Activated CD4-positive, alpha-beta memory T cell treated with anti-CD3 and anti-CD28 coated beads for 36 hours (primary cell): Measurements from ENCODE around the gene ACAP2. TPM values are rescaled to one million over a fixed set of nuclear protein-coding genes. Genes with fewer than 3 reads are reported as not detected.

Experiments used
- CTCF ChIA-PET: fragments of 350-600 bp; sonication (Branson Sonifier 250); formaldehyde crosslinking; loops from one replicate; lab custom pipeline; 2021; ENCODE audit warnings: antibody characterized with exemption, inconsistent platforms; lab: Charles Lee
- POLR2A ChIA-PET: fragments of 350-600 bp; sonication (Branson Sonifier 250); formaldehyde crosslinking; loops from one replicate; lab custom pipeline; 2021; ENCODE audit warnings: antibody characterized with exemption; lab: Charles Lee
- DNase-seq: peaks from one replicate; pipeline ENCODE4 v3.0.0-alpha.2; 2020
- H3K27ac Mint-ChIP-seq: one replicate; pipeline ENCODE4 v1.8.0; 2021; ENCODE audit warnings: mixed read lengths
- H3K27me3 Mint-ChIP-seq: one replicate; pipeline ENCODE4 v1.8.0; 2021; ENCODE audit warnings: mixed read lengths
- H3K36me3 Mint-ChIP-seq: one replicate; pipeline ENCODE4 v1.8.0; 2021; ENCODE audit warnings: mixed read lengths
- H3K4me1 Mint-ChIP-seq: one replicate; pipeline ENCODE4 v1.8.0; 2021; ENCODE audit warnings: low read depth, mixed read lengths
- H3K4me3 Mint-ChIP-seq: one replicate; pipeline ENCODE4 v1.8.0; 2021; ENCODE audit warnings: mild to moderate bottlenecking, mixed read lengths
- H3K9me3 Mint-ChIP-seq: one replicate; pipeline ENCODE4 v1.8.0; 2021; ENCODE audit warnings: mixed read lengths
- intact Hi-C: fragments of 100-400 bp; cut with micrococcal nuclease; formaldehyde crosslinking; loops from one replicate; pipeline ENCODE4 v1.15.1; 2023
- total RNA-seq, 2 experiments: library from RNA; stranded (reverse); gene quantifications; one replicate each; pipeline ENCODE4 v1.2.3, GENCODE V29; 2021

ACAP2 gene
- total RNA-seq, 2 experiments from 2014 or later, result 45.0 to 47.0 TPM

DNA sequence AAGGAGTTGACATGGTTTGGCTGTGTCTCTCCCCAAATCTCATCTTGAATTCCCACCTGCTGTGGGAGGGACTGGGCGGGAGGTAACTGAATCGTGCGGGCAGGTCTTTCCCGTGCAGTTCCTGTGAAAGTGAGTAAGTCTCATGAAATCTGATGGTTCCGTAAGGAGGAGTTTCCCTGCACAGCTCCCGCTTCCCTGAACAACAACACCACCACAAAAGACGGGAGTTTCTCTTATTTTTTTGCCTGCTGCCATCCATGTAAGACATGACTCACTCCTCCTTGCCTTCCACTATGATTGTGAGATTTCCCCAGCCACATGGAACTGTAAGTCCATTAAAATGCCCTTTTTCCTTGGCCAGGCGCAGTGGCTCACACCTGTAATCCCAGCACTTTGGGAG, 194.5 kb downstream of the ACAP2 start:
- POLR2A ChIA-PET, result no interaction called here
- H3K9me3 Mint-ChIP-seq, result no peaks in the 10 kb centered on the region
- no peak overlapping the region for H3K4me3 Mint-ChIP-seq
- CTCF ChIA-PET, result interaction anchor here (0.7 kb wide), 1 partner anchor 7 kb away, joined by 3 read pairs; no protein-coding TSS in a partner anchor
- H3K4me1 Mint-ChIP-seq, result peaks cover 23% of the 10 kb centered on the region
- no peaks in the 10 kb centered on the region for H3K27me3 Mint-ChIP-seq
- intact Hi-C loops, result no loop called here
- no peak for DNase-seq
- peaks cover 6% of the 10 kb centered on the region for H3K36me3 Mint-ChIP-seq
- no peak overlapping the region for H3K27ac Mint-ChIP-seq

DNA sequence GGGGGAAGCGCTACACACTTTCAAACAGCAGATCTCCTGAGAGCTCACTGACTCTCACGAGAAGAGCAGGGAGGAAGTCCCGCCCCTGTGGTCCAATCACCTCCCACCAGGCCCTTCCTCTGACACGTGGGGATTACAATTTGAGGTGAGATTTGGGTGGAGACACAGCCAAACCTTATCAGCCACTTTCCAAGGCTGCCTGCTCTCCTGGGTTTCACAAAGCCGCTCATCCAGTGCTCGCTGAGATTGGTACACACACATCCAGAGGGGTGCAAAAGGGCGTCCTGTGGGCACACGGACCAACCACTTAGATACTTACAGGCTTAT, 195.0 kb downstream of the ACAP2 start:
- peaks cover 22% of the 10 kb centered on the region for H3K4me1 Mint-ChIP-seq
- no peak overlapping the region for H3K4me3 Mint-ChIP-seq
- H3K27me3 Mint-ChIP-seq, result no peaks in the 10 kb centered on the region
- intact Hi-C loops, result no loop called here
- peaks cover 6% of the 10 kb centered on the region for H3K36me3 Mint-ChIP-seq
- DNase-seq, result no peak
- no peak overlapping the region for H3K27ac Mint-ChIP-seq
- H3K9me3 Mint-ChIP-seq, result no peaks in the 10 kb centered on the region
- ChIA-PET POLR2A (no interaction called here), CTCF (no interaction called here)

DNA sequence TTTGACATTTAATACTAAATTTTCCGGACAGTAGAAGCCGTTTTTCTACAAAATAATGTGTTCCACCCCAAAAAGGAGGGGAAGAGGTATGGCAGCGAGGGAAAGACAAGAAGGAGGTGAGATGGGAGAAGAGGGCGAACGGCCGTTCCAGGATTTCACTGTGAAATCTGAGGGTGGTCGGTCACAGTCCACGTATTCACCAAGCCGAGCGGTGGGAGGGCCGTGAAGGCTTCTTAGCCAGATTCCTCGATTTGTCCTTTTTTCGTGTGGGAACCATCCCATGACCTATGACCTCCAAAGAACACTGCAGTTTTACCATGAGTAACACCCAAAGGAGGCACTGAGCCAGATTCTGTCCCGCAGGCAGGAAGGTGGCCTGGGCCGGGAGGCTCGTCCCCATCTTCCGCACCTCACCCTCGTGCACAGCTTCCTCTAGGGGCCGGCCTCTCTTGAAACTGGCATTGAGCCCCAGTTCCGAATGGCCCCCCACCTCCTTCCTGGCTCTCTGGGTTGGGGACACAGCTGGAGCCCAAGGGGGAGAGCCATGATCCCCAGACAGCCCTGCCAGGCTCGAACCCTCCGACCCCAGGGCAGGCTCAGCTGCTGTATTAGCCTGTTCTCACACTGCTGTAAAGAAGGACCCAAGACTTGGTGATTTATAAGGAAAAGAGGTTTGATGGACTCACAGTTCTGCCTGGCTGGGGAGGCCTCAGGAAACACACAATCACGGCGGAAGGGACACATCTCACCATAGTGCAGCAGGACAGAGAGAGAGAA, 195.5 kb downstream of the ACAP2 start:
- no peak overlapping the region for H3K27ac Mint-ChIP-seq
- no peak overlapping the region for H3K4me3 Mint-ChIP-seq
- peaks cover 18% of the 10 kb centered on the region for H3K4me1 Mint-ChIP-seq
- no peaks in the 10 kb centered on the region for H3K9me3 Mint-ChIP-seq
- H3K27me3 Mint-ChIP-seq, result no peaks in the 10 kb centered on the region
- DNase-seq, result no peak
- POLR2A ChIA-PET, result no interaction called here
- CTCF ChIA-PET, result no interaction called here
- peaks cover 6% of the 10 kb centered on the region for H3K36me3 Mint-ChIP-seq
- intact Hi-C loops, result no loop called here

DNA sequence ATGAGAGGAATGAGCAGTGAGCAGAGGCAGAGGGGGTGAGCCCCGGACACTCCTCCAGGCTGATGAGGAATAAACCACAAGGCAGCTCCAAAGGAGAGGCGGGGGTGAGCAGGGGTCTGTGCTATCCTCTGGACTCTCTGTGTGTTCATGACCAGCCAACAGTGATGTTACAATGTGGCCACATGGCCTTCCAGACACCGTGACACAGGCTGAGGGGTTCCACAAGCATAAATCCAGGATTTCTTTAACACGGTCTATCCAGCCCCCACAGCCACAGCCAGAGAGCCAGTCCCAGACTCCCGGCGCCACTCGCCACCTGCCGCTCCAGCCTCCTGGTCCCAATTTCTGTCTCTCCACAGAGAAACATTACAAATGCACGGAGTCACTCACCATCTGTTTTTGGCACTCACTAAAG, 196.2 kb downstream of the ACAP2 start:
- no peaks in the 10 kb centered on the region for H3K9me3 Mint-ChIP-seq
- peaks cover 13% of the 10 kb centered on the region for H3K4me1 Mint-ChIP-seq
- ChIA-PET CTCF (no interaction called here), POLR2A (no interaction called here)
- H3K27me3 Mint-ChIP-seq, result no peaks in the 10 kb centered on the region
- peaks cover 6% of the 10 kb centered on the region for H3K36me3 Mint-ChIP-seq
- no peak overlapping the region for H3K4me3 Mint-ChIP-seq
- DNase-seq, result no peak
- H3K27ac Mint-ChIP-seq, result no peak overlapping the region
- intact Hi-C loops, result no loop called here

DNA sequence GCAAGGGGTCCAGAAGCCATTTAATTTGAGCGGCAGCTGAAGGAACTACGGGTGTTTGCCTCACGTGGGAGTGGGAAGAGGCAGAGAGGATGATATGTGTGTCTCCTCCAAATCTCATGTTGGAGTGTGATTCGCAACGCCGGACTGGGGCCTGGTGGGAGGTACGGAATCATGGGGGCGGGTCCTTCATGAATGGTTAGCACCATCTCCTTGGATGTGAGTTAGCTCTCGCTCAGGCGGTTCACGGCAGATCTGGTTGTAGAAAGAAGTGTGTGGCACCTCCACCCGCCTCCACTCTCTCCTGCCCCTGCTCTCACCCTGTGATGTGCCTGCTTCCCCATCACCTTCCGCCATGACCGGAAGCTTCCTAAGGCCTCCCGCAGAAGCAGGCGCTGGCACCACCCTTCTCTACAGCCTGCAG, 197.3 kb downstream of the ACAP2 start:
- intact Hi-C loops, result no loop called here
- POLR2A ChIA-PET, result no interaction called here

DNA sequence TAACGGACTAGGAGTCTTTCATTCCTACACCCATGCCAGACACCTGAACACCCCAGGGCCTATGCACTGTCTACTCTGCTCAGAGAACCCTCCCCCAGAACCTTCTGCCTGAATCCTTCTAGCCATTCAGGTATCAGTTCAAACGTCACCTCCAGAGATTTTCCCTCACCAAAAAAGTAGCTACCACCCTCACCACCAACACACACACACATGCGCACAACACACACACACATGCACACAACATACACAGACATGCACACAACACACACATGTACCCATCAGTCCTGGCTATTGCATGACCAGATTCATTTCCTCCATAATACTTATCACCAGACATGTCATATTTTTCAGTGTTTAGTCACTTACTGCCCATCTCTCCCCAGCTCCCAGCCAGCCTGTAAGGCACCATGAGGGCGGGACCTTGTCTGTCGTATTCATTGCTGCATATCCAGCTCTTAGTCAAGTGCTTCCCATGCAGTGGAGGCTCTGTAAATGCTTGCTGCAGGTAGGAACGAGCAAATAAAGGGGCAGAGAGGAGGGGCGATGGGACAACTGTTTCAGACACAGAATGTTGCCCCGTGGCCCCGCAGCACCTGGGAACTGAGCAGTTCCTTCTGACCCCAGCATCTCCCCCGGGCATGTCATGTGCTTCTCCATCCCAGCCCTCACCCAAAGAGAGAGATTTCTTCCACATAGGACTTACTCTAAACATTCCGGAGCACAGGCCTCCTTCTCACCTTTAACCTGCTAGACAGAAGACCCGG, 201.0 kb downstream of the ACAP2 start:
- peaks cover 11% of the 10 kb centered on the region for H3K9me3 Mint-ChIP-seq
- ChIA-PET POLR2A (no interaction called here), CTCF (interaction anchor here (0.6 to 1.9 kb wide), 2 partner anchors 7 to 30 kb away, joined by 3 to 4 read pairs; partner anchors contain the start of gene XXYLT1)
- peaks cover 18% of the 10 kb centered on the region for H3K36me3 Mint-ChIP-seq
- no peak overlapping the region for H3K4me3 Mint-ChIP-seq
- intact Hi-C loops, result no loop called here
- no peak overlapping the region for H3K27ac Mint-ChIP-seq
- no peak for DNase-seq
- no peaks in the 10 kb centered on the region for H3K27me3 Mint-ChIP-seq
- H3K4me1 Mint-ChIP-seq, result peaks cover 7% of the 10 kb centered on the region

More for the DNA sequence above, 197.3 kb downstream of the ACAP2 start:
- Mint-ChIP-seq H3K4me1 (peaks cover 8% of the 10 kb centered on the region), H3K36me3 (peaks cover 6% of the 10 kb centered on the region), H3K27me3 (no peaks in the 10 kb centered on the region), H3K27ac (no peak overlapping the region), H3K4me3 (no peak overlapping the region), H3K9me3 (no peaks in the 10 kb centered on the region)
- no peak for DNase-seq
- CTCF ChIA-PET, result no interaction called here

DNA sequence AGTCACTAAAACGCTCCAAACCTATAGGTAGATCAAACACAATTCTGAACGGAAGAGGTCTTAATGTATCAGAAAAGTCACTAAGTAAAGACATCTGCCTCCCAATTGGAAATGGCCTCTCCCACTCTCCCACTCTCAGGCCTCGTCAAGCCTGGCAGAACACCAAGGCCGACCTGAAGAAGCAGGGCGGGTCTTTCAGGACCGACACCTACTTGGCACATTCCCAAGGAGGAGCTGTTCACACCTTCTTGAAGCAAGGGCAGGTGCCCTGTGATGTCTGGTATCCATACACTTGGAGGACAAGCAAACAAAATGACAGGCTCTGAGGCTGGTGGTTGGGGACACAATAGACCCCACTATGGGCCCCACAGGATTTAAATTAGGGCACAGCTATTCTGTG, 201.9 kb downstream of the ACAP2 start:
- Mint-ChIP-seq H3K4me1 (peaks cover 7% of the 10 kb centered on the region), H3K27me3 (no peaks in the 10 kb centered on the region), H3K36me3 (peaks cover 15% of the 10 kb centered on the region), H3K4me3 (no peak overlapping the region), H3K27ac (no peak overlapping the region), H3K9me3 (peaks cover 11% of the 10 kb centered on the region)
- no peak for DNase-seq
- intact Hi-C loops, result no loop called here
- ChIA-PET CTCF (interaction anchor here (0.6 kb wide), 1 partner anchor 8 kb away, joined by 3 read pairs; no protein-coding TSS in a partner anchor), POLR2A (no interaction called here)

DNA sequence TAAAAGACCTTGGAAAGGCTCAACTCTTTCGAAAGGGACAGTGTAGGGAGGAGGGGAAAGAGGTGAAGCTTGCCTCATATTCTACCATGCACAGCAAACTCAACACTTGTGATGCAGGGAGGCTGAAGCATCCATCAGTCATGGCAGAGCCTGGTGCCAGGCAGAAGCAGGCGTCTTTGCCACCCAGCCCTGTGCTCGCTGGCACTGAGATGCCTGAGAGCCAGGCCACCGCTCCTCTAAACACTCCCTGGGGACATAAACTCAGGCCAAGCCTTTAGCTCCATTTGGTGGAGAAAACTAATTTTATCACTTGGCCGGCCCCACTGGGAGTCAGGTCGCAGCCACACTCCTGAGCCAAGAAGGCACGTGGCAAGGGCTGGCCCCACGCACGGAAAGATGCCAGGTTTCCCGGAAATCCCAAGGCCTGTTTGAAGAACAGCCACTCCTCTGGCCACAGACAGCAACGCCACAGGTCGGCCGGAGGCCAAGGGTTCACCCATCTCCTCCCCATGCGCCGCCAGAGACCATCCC, 202.6 kb downstream of the ACAP2 start:
- no peak for DNase-seq
- Mint-ChIP-seq H3K27ac (no peak overlapping the region), H3K9me3 (peaks cover 11% of the 10 kb centered on the region), H3K4me3 (no peak overlapping the region), H3K4me1 (peaks cover 7% of the 10 kb centered on the region), H3K36me3 (peaks cover 13% of the 10 kb centered on the region), H3K27me3 (no peaks in the 10 kb centered on the region)
- intact Hi-C loops, result no loop called here
- ChIA-PET POLR2A (no interaction called here), CTCF (no interaction called here)

DNA sequence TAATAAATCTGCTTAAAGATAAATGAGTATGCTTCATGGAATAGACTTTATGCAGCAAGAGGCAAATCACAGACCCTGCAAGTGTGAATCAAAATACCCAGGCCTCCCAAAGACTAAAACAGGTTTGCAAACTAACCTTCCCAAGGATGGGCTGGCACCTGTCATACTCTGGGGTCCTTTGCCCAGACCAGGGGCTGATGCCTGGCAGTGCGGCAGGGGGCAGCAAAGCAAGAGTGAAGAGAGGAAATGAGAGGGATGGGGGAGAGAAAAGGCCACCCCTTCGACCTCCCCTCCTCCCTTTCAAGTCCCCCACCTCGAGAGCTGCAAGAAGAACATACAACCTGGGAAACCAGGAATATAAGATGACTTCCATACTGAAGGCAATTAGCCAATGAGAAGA, 203.7 kb downstream of the ACAP2 start:
- peaks cover 7% of the 10 kb centered on the region for H3K4me1 Mint-ChIP-seq
- H3K36me3 Mint-ChIP-seq, result peaks cover 13% of the 10 kb centered on the region
- intact Hi-C loops, result no loop called here
- DNase-seq, result no peak
- no peak overlapping the region for H3K27ac Mint-ChIP-seq
- H3K27me3 Mint-ChIP-seq, result no peaks in the 10 kb centered on the region
- POLR2A ChIA-PET, result no interaction called here
- CTCF ChIA-PET, result no interaction called here
- H3K4me3 Mint-ChIP-seq, result no peak overlapping the region
- peaks cover 11% of the 10 kb centered on the region for H3K9me3 Mint-ChIP-seq

DNA sequence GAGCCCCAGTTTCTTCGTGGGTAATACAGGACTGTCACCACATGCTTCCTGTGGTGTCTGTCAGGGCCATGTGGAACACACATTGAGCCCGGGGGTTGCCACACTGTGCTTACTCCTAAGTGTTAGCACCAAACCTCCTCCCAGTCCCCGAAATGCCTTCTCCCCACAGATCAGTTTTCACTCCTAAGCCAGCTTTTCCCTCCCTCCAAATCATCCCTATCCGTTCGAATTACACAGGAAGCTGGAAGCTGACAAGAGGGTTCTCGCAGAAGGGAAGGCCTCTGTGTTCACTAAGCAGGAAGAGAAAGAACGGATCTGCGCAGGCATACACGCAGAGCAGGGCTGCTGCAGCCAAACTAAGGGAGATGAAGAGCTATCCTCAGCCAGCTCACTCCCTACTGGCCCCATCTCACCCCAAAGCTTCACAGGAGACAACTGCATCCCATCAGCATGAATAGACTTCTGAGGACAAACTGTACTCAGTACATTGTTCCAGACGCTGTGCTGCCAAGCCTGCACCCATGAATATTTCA, 204.2 kb downstream of the ACAP2 start:
- intact Hi-C loops, result no loop called here
- DNase-seq, result no peak
- Mint-ChIP-seq H3K4me1 (peaks cover 3% of the 10 kb centered on the region), H3K9me3 (peaks cover 11% of the 10 kb centered on the region), H3K27ac (no peak overlapping the region), H3K36me3 (peaks cover 13% of the 10 kb centered on the region), H3K27me3 (no peaks in the 10 kb centered on the region), H3K4me3 (no peak overlapping the region)
- POLR2A ChIA-PET, result no interaction called here
- CTCF ChIA-PET, result no interaction called here

DNA sequence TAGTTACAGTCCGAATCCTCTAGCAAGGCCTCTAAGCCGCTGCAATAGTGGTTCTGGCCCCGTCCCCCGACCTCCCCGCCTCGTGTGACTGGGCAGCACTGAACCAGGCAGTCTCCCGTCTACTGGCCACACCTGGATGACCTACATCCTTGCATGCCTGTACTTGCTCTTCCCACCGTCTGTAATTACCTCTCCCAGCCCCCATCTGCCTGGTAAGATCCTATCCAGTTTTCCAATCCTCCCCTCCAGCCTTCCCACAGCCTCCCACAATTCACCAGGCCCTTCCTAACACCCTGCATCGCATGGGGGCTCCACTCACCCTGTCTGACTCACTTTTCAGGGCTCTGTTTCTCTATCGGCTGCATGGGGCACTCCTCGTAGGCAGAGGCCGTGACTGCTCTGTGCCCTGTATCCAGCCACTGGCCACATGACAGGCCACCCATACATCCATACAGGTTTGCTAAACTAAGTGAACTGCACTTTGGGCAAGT, 204.7 kb downstream of the ACAP2 start:
- intact Hi-C loops, result no loop called here
- H3K27me3 Mint-ChIP-seq, result no peaks in the 10 kb centered on the region
- ChIA-PET CTCF (no interaction called here), POLR2A (no interaction called here)
- peaks cover 11% of the 10 kb centered on the region for H3K9me3 Mint-ChIP-seq
- no peak overlapping the region for H3K4me3 Mint-ChIP-seq
- no peak for DNase-seq
- no peak overlapping the region for H3K27ac Mint-ChIP-seq
- H3K36me3 Mint-ChIP-seq, result peaks cover 13% of the 10 kb centered on the region
- no peaks in the 10 kb centered on the region for H3K4me1 Mint-ChIP-seq
